Measurements from ENCODE around the gene KCNK15. TPM values are rescaled to one million over a fixed set of nuclear protein-coding genes. Genes with fewer than 3 reads are reported as not detected.

The KCNK15 gene
- total and polyA plus RNA-seq, 7 donors, result 0.08 to 0.79 (median 0.21) TPM; not detected in 1

DNA sequence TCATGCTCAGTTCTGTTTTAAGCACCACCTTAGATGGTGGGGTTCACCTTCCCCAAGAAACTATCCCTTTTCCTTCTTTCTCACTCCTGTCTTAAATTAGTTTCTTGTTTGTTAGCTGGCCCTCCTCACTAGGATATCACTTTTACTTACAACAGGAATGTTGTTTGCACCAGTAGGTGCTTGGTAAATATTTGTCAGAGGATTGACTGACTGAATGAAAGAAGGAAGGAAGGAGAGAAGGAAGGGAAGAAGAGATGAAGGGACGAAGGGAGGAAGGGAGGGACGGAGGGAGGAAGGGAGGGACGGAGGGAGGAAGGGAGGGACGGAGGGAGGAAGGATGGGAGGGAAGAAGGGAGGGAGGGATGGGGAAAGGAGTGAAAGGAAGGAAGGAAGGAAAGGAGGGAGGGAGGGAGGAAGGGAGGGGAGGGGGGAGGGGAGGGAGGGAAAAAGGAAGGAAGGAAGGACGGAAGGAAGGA is 505 bp upstream of the KCNK15 start:
- intact Hi-C loops (cut with DNase I), result loop anchor here in 1 of 2 donors (5.0 kb wide), 1 partner anchor 67 kb away; the partner anchor contains the start of gene RIMS4
- peak overlapping the region; percentile 72 for H3K4me3 ChIP-seq
- no peaks in the 10 kb centered on the region for H3K9me3 ChIP-seq
- peaks cover 0 to 23% (median 2%) of the 10 kb centered on the region in 3 donors for H3K27me3 ChIP-seq (ENCODE audit: insufficient read depth in 3 of 3, low read length in 2 of 3)
- WGBS, 3 donors, result 43 to 55% (median 52%) methylated on average over 1 to 5 of the region's 5 CpGs
- no peak overlapping the region for H3K27ac ChIP-seq
- ATAC-seq (no peak), DNase-seq (no peak)
- H3K4me1 ChIP-seq, result peaks cover 15% of the 10 kb centered on the region
- no peaks in the 10 kb centered on the region for H3K36me3 ChIP-seq (ENCODE audit: insufficient read depth in 1 of 2, low read depth in 1 of 2)
- TF ChIP-seq, protein P1, sequence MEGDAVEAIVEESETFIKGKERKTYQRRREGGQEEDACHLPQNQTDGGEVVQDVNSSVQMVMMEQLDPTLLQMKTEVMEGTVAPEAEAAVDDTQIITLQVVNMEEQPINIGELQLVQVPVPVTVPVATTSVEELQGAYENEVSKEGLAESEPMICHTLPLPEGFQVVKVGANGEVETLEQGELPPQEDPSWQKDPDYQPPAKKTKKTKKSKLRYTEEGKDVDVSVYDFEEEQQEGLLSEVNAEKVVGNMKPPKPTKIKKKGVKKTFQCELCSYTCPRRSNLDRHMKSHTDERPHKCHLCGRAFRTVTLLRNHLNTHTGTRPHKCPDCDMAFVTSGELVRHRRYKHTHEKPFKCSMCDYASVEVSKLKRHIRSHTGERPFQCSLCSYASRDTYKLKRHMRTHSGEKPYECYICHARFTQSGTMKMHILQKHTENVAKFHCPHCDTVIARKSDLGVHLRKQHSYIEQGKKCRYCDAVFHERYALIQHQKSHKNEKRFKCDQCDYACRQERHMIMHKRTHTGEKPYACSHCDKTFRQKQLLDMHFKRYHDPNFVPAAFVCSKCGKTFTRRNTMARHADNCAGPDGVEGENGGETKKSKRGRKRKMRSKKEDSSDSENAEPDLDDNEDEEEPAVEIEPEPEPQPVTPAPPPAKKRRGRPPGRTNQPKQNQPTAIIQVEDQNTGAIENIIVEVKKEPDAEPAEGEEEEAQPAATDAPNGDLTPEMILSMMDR (IDR thresholded peaks at IDR 0.05), result no peak

DNA sequence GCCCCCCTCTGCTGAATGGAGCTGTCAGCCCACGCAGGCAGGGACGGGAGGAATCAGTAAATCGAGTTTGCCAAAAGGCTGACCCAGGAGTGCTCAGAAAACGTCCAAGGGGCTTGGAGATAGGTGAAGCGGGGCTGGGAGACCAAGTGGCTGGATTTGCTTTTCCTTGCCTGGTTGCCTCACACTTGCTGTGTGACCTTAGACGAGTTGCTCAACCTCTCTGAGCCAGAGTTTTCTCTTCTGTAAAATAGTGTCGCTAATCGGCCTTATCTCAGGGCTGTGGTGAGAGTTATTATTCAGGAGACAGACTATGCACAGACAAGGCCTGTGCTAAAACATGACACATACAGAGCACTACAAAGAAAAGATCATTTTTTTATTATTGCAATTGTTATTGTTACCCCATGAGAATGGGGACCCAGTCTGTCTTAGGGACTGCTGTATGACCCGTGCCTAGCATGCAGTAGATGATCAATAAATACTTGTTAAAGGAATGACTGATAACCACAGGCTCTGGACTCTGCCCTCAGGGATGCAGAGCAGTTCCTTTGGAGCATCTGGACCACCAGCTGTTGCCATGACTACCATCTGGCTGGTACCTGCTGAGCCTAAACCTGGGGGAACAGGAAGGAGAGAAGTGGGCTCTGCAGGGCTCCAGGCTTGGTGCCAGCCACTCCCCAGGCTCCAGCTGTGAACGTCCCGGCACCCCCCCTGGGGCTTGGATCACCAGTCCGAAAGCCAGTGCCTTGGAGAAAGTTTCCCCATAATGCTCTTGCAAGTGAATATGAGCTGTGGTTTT is 901 bp downstream of the KCNK15 start:
- Histone ChIP-seq H3K27ac (no peak overlapping the region), H3K4me3 (peak overlapping the region; percentile 72), H3K4me1 (peaks cover 11% of the 10 kb centered on the region), H3K36me3 (ENCODE audit: insufficient read depth in 1 of 2, low read depth in 1 of 2) (no peaks in the 10 kb centered on the region), H3K27me3 (ENCODE audit: insufficient read depth in 3 of 3, low read length in 2 of 3) (peaks cover 0 to 37% (median 4%) of the 10 kb centered on the region in 3 donors), H3K9me3 (no peaks in the 10 kb centered on the region)
- WGBS, 3 donors, result 31 to 34% (median 31%) methylated on average over 12 of the region's 12 CpGs
- intact Hi-C loops (cut with DNase I), result loop anchor here in 1 of 2 donors (1.0 to 5.0 kb wide), 2 partner anchors 66 to 122 kb away; partner anchors contain the start of gene RIMS4
- DNase-seq, result peak in 1 of 2 donors; percentile 50
- no peak for ATAC-seq
- TF ChIP-seq, protein P1 (IDR thresholded peaks at IDR 0.05), result no peak

DNA sequence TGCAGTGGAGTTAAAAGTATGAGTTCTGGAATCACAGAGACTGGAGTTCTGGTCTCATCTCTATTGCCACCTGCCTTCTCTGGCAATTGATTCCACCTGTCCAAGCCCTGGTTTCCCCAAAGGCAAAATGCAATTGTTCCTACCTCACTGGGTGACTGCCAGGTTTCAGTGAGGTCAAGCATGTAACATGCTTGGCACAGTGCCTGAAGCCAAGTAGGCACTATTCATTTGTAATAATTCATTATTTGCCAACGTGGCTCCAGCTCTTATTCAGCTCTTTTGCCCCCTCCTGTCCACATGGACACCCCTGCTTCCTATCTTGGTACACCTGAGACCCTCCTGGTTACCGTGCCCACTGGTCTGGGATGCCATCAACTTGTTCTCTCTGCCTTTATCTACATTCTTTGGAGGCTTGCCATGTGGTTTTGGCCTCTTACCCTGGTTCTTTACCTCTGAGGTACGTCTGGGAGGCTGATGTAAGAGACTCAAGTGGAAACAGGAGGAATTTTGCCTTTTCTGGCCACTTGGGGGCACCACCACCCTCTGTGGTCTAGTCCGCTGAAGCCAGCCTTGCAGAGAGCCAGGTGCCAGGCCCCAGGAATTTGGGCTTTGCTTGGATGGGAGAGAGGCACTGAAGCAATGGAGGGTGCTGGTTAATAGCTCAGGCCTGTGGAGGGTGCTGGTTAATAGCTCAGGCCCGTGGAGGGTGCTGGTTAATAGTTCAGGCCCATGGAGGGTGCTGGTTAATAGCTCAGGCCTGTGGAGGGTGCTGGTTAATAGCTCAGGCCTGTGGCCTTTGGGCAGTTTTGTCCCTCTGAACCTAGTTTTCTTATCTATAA is 1.7 kb downstream of the KCNK15 start:
- intact Hi-C loops (cut with DNase I), result loop anchor here (1.0 to 5.0 kb wide), 3 partner anchors 65 to 121 kb away; partner anchors contain the start of gene RIMS4 (in 1 of the 2)
- DNase-seq, result peak; percentile 75 to 81
- peak; percentile 61 to 80 (median 70) for ATAC-seq
- H3K27me3 ChIP-seq (ENCODE audit: insufficient read depth in 3 of 3, low read length in 2 of 3), result peaks cover 0 to 44% (median 4%) of the 10 kb centered on the region in 3 donors
- no peaks in the 10 kb centered on the region for H3K9me3 ChIP-seq
- no peak overlapping the region for H3K4me3 ChIP-seq
- TF ChIP-seq, protein P1 (IDR thresholded peaks at IDR 0.05), result peak; percentile 56
- H3K27ac ChIP-seq, result no peak overlapping the region
- H3K36me3 ChIP-seq (ENCODE audit: insufficient read depth in 1 of 2, low read depth in 1 of 2), result no peaks in the 10 kb centered on the region
- WGBS, 3 donors, result 9 to 21% (median 14%) methylated on average over 5 of the region's 5 CpGs
- H3K4me1 ChIP-seq, result peaks cover 11% of the 10 kb centered on the region

DNA sequence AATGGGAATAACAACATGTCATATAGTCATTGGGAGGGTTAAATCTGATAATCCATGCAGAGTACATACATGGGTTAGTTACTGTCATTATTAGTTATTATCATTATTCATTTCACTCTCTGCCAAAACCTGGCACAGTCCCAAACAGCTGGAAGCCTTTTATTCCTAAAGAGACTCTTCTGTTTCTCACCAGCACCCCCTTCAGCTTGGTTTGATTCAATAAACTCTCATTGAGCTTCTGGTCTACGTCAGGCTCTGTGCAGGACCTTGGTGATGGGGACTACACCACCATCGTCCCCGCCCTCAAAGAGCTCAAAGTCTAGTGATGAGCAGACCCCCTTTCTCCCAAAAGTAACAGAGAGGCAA is 2.3 kb downstream of the KCNK15 start:
- intact Hi-C loops (cut with DNase I), result loop anchor here (2.0 to 5.0 kb wide), 2 partner anchors 64 to 119 kb away; partner anchors contain the start of gene RIMS4 (in 1 of the 2)
- no peak for ATAC-seq
- DNase-seq, result peak in 1 of 2 donors; percentile 19
- TF ChIP-seq, protein P1 (IDR thresholded peaks at IDR 0.05), result no peak
- Histone ChIP-seq H3K4me1 (peaks cover 11% of the 10 kb centered on the region), H3K9me3 (no peaks in the 10 kb centered on the region), H3K4me3 (no peak overlapping the region), H3K36me3 (ENCODE audit: insufficient read depth in 1 of 2, low read depth in 1 of 2) (no peaks in the 10 kb centered on the region), H3K27me3 (ENCODE audit: insufficient read depth in 3 of 3, low read length in 2 of 3) (peaks cover 0 to 44% (median 4%) of the 10 kb centered on the region in 3 donors), H3K27ac (no peak overlapping the region)
- WGBS, 3 donors, result 82 to 90% (median 84%) methylated on average over 3 of the region's 3 CpGs

Measured in psoas muscle (tissue), 8 donors.